Measurements from ENCODE around the gene LYZL4. TPM values are rescaled to one million over a fixed set of nuclear protein-coding genes. Genes with fewer than 3 reads are reported as not detected.

The LYZL4 gene
- total RNA-seq, 1 experiment from 2014 or later: not detected

GRCh38 chr3:42425736-42426407, 15.5 kb upstream of the LYZL4 start:
- Mint-ChIP-seq H3K4me1 (ENCODE audit: low read depth, unreplicated experiment) (no peaks in the 10 kb centered on the region), H3K4me3 (ENCODE audit: low read depth, unreplicated experiment) (no peak overlapping the region), H3K27ac (ENCODE audit: unreplicated experiment) (no peak overlapping the region), H3K36me3 (ENCODE audit: insufficient read depth, unreplicated experiment) (no peaks in the 10 kb centered on the region), H3K27me3 (ENCODE audit: unreplicated experiment) (peaks cover 63% of the 10 kb centered on the region), H3K9me3 (ENCODE audit: low read depth, unreplicated experiment) (no peaks in the 10 kb centered on the region)
- CTCF ChIA-PET: interaction anchor here (0.6 kb wide), 1 partner anchor 1179 kb away, joined by 7 read pairs; no protein-coding TSS in a partner anchor
- intact Hi-C loops (cut with micrococcal nuclease; ENCODE audit: unreplicated experiment): no loop called here
- BruUV-seq (replicated peaks): no TSS peak
- no peak for DNase-seq
- no peak for TF ChIP-seq CTCF (IDR thresholded peaks at IDR 0.05; ENCODE audit: unreplicated experiment)

- Mint-ChIP-seq H3K4me3 (ENCODE audit: low read depth, unreplicated experiment) (no peak overlapping the region), H3K36me3 (ENCODE audit: insufficient read depth, unreplicated experiment) (no peaks in the 10 kb centered on the region), H3K9me3 (ENCODE audit: low read depth, unreplicated experiment) (no peaks in the 10 kb centered on the region), H3K27me3 (ENCODE audit: unreplicated experiment) (peaks cover 62% of the 10 kb centered on the region), H3K27ac (ENCODE audit: unreplicated experiment) (no peak overlapping the region), H3K4me1 (ENCODE audit: low read depth, unreplicated experiment) (no peaks in the 10 kb centered on the region)
- no TSS peak for BruUV-seq (replicated peaks)
- CTCF ChIA-PET: interaction anchor here (0.6 kb wide), 1 partner anchor 1178 kb away, joined by 7 read pairs; no protein-coding TSS in a partner anchor
- DNase-seq: no peak
- intact Hi-C loops (cut with micrococcal nuclease; ENCODE audit: unreplicated experiment): no loop called here
- no peak for TF ChIP-seq CTCF (IDR thresholded peaks at IDR 0.05; ENCODE audit: unreplicated experiment)
Observed at GRCh38 chr3:42424911-42425310, 14.5 kb upstream of the LYZL4 start.

GRCh38 chr3:42421818-42422796, 11.7 kb upstream of the LYZL4 start:
- DNase-seq: no peak
- H3K4me1 Mint-ChIP-seq (ENCODE audit: low read depth, unreplicated experiment): no peaks in the 10 kb centered on the region
- no peak overlapping the region for H3K27ac Mint-ChIP-seq (ENCODE audit: unreplicated experiment)
- peaks cover 57% of the 10 kb centered on the region for H3K27me3 Mint-ChIP-seq (ENCODE audit: unreplicated experiment)
- H3K4me3 Mint-ChIP-seq (ENCODE audit: low read depth, unreplicated experiment): no peak overlapping the region
- BruUV-seq (replicated peaks): no TSS peak
- no peaks in the 10 kb centered on the region for H3K9me3 Mint-ChIP-seq (ENCODE audit: low read depth, unreplicated experiment)
- H3K36me3 Mint-ChIP-seq (ENCODE audit: insufficient read depth, unreplicated experiment): no peaks in the 10 kb centered on the region
- CTCF ChIA-PET: interaction anchor here (0.6 kb wide), 1 partner anchor 175 kb away, joined by 3 read pairs; no protein-coding TSS in a partner anchor
- intact Hi-C loops (cut with micrococcal nuclease; ENCODE audit: unreplicated experiment): no loop called here
- TF ChIP-seq CTCF (IDR thresholded peaks at IDR 0.05; ENCODE audit: unreplicated experiment): no peak

- intact Hi-C loops (cut with micrococcal nuclease; ENCODE audit: unreplicated experiment): no loop called here
- Mint-ChIP-seq H3K36me3 (ENCODE audit: insufficient read depth, unreplicated experiment) (no peaks in the 10 kb centered on the region), H3K27ac (ENCODE audit: unreplicated experiment) (no peak overlapping the region), H3K9me3 (ENCODE audit: low read depth, unreplicated experiment) (no peaks in the 10 kb centered on the region), H3K4me1 (ENCODE audit: low read depth, unreplicated experiment) (no peaks in the 10 kb centered on the region), H3K27me3 (ENCODE audit: unreplicated experiment) (peaks cover 77% of the 10 kb centered on the region), H3K4me3 (ENCODE audit: low read depth, unreplicated experiment) (no peak overlapping the region)
- BruUV-seq (replicated peaks): no TSS peak
- CTCF ChIA-PET: no interaction called here
- TF ChIP-seq CTCF (IDR thresholded peaks at IDR 0.05; ENCODE audit: unreplicated experiment): no peak
- no peak for DNase-seq
Observed at GRCh38 chr3:42419563-42419962, 9.2 kb upstream of the LYZL4 start.

Measured in Calu3 (cell line).